HG03342 (cell line): ENCODE results near the gene CALHM2.

ENCODE experiments used
- ATAC-seq: cut with Tn5 transposase; IDR thresholded peaks from one replicate; pipeline ENCODE4 v1.9.1; 2021; ENCODE audit warnings: mild to moderate bottlenecking, moderate library complexity; ENCODE audit not compliant: unreplicated experiment

Gene CALHM2

GRCh38 chr10:103451091-103451813, 918 bp downstream of the CALHM2 start:
- ATAC-seq: no peak

GRCh38 chr10:103450201-103450695, 1.9 kb downstream of the CALHM2 start:
- no peak for ATAC-seq

- ATAC-seq: no peak
Measured at GRCh38 chr10:103449208-103450144, 2.7 kb downstream of the CALHM2 start.

GRCh38 chr10:103448746-103449145, 3.4 kb downstream of the CALHM2 start:
- ATAC-seq: no peak

- ATAC-seq: no peak
Measured at GRCh38 chr10:103447187-103447586, 5.0 kb downstream of the CALHM2 start.

- no peak for ATAC-seq
Measured at GRCh38 chr10:103445767-103446567, 6.2 kb downstream of the CALHM2 start.

GRCh38 chr10:103445366-103445765, 6.8 kb downstream of the CALHM2 start:
- ATAC-seq: no peak

GRCh38 chr10:103444478-103444877, 7.7 kb downstream of the CALHM2 start:
- no peak for ATAC-seq

GRCh38 chr10:103443475-103444185, 8.5 kb downstream of the CALHM2 start:
- ATAC-seq: no peak

GRCh38 chr10:103442031-103442461, 10.1 kb downstream of the CALHM2 start:
- ATAC-seq: no peak

GRCh38 chr10:103441611-103442010, 10.6 kb downstream of the CALHM2 start:
- ATAC-seq: no peak

- ATAC-seq: no peak
Measured at GRCh38 chr10:103441206-103441605, 11.0 kb downstream of the CALHM2 start.

- ATAC-seq: no peak
Measured at GRCh38 chr10:103440416-103440815, 11.8 kb downstream of the CALHM2 start.

- no peak for ATAC-seq
Measured at GRCh38 chr10:103439776-103440175, 12.4 kb downstream of the CALHM2 start.

- ATAC-seq: no peak
Measured at GRCh38 chr10:103433858-103434257, 18.3 kb downstream of the CALHM2 start.

- no peak for ATAC-seq
Measured at GRCh38 chr10:103431902-103432301, 20.3 kb downstream of the CALHM2 start.

- ATAC-seq: no peak
Measured at GRCh38 chr10:103429647-103430046, 22.5 kb downstream of the CALHM2 start.

GRCh38 chr10:103428989-103429643, 23.1 kb downstream of the CALHM2 start:
- ATAC-seq: no peak

- no peak for ATAC-seq
Measured at GRCh38 chr10:103427866-103428265, 24.3 kb downstream of the CALHM2 start.

GRCh38 chr10:103423748-103424147, 28.4 kb downstream of the CALHM2 start:
- ATAC-seq: no peak
